GM06990 (cell line): Measurements from ENCODE around the gene FIBIN.
"Not testable (repeated sequence)": the region's sequence is repeated elsewhere in the genome, so short reads cannot be mapped to it uniquely, and the experiment has no call there.

ENCODE experiments used
- DNase-seq: peaks from one replicate; pipeline ENCODE4 v3.0.0-alpha.2; 2011; ENCODE audit not compliant: insufficient read length; ENCODE audit errors: extremely low read depth
- H3K27me3 ChIP-seq: replicated peaks from 2 replicates; pipeline ENCODE4 v1.6.0; 2011; ENCODE audit warnings: low read length; ENCODE audit not compliant: control insufficient read depth, insufficient read depth
- H3K36me3 ChIP-seq: 2 replicates; pipeline ENCODE4 v1.5.1; 2011; ENCODE audit warnings: low read length; ENCODE audit not compliant: control insufficient read depth, insufficient read depth
- H3K4me3 ChIP-seq: replicated peaks from 2 replicates; pipeline ENCODE4 v1.5.1; 2011; ENCODE audit warnings: low read depth, mild to moderate bottlenecking, control low read depth, low read length
- CTCF ChIP-seq: IDR thresholded peaks from 2 replicates; pipeline ENCODE4 v1.5.1; 2011; ENCODE audit warnings: low read length, control low read depth, mild to moderate bottlenecking, inconsistent platforms; ENCODE audit not compliant: insufficient read depth, poor library complexity, severe bottlenecking

FIBIN gene

GRCh38 chr11:26971961-26972360 lies 22.0 kb upstream of the FIBIN start:
- no peak for DNase-seq
- Histone ChIP-seq H3K36me3 (no peaks in the 10 kb centered on the region), H3K27me3 (no peaks in the 10 kb centered on the region), H3K4me3 (no peak overlapping the region)
- no peak for TF ChIP-seq CTCF

DNA sequence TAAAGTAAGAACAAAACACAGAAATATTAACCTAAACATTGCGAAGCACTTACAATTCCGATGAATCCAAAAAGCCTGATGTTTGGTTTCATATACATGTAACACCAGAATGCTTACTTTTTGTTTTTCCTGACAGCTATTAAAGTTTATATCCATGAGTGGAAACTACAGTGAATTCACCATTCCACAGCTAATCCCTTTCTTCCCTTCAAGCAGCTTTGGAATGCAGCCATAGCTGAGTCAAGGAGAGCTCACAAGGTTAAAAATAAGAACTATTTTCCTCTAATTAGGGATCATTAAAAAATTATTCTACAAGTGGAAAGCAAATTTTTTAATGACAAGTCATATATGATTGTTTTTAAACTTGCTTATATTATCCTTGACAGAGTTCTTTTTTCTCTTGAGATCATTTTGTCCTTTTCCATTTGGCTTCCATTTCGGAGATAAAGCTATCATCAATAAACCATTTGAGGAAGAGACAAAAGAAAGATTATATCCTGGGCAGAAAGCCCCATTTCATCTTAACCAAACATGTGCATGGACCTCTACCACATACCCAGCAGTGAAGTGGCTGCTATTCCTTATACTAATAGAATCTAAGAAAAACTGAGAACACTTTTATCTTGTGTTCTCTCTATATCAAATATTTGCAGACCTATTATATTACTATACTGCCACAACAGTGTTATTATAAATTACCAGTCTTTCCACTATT lies 19.7 kb upstream of the FIBIN start:
- DNase-seq, result no peak
- no peak overlapping the region for H3K4me3 ChIP-seq
- no peaks in the 10 kb centered on the region for H3K27me3 ChIP-seq
- H3K36me3 ChIP-seq, result no peaks in the 10 kb centered on the region
- no peak for TF ChIP-seq CTCF

- no peak for DNase-seq
- Histone ChIP-seq H3K4me3 (no peak overlapping the region), H3K36me3 (no peaks in the 10 kb centered on the region), H3K27me3 (no peaks in the 10 kb centered on the region)
- TF ChIP-seq CTCF, result no peak
Observed at GRCh38 chr11:26974996-26975395, 18.9 kb upstream of the FIBIN start.

DNA sequence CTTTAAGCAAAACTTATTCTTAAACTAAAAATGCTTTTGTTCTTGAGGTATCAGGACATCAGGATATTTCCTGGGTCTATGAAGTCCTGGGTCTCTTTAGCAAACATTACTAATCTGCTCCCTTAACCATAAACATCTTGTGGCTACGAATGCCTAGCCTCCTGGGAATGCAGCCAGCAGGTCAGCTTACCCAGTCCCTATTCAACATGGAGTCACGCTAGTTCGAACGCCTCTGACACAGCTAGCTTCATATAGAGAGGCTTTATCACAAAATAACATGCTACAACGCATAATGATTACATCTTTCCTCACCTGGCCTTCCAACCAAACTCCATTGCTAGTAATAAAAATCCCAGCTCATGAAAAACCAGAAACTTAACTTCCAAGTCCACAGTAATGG lies 17.5 kb upstream of the FIBIN start:
- no peak overlapping the region for H3K4me3 ChIP-seq
- no peak for DNase-seq
- no peak for TF ChIP-seq CTCF
- no peaks in the 10 kb centered on the region for H3K27me3 ChIP-seq
- no peaks in the 10 kb centered on the region for H3K36me3 ChIP-seq

- not testable (repeated sequence) for DNase-seq, H3K27me3 ChIP-seq, H3K36me3 ChIP-seq, H3K4me3 ChIP-seq
Observed at GRCh38 chr11:26977209-26977608, 16.7 kb upstream of the FIBIN start.

DNA sequence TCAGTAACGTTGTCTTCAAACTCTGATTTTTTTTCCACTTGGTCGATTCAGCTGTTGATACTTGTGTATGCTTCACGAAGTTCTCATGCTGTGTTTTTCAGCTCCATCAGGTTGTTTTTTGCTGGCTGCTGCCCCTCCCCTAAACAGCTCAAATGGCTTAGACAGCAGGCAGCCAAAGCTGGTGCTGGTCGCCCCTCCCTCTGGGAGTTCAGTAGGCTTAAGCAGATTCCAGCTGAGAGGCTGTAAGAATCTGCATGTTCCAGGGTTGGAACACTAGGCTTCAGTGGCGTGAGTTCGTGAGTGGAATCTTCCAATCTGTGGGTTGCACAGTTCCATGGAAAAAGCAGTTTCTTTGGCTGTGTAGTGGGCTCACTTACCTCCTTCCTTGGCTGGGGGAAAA lies 10.3 kb upstream of the FIBIN start:
- no peaks in the 10 kb centered on the region for H3K27me3 ChIP-seq
- TF ChIP-seq CTCF, result no peak
- DNase-seq, result no peak
- no peaks in the 10 kb centered on the region for H3K36me3 ChIP-seq
- H3K4me3 ChIP-seq, result no peak overlapping the region
